HG03565 (cell line): ENCODE measurements around the gene GOLGA7B.

ENCODE experiments used
- ATAC-seq: cut with Tn5 transposase; IDR thresholded peaks from one replicate; pipeline ENCODE4 v1.9.1; 2021; ENCODE audit warnings: mild to moderate bottlenecking, moderate library complexity; ENCODE audit not compliant: unreplicated experiment

GOLGA7B gene

GRCh38 chr10:97849687-97850402 is at the start of gene GOLGA7B:
Gene GOLGA7B (plus strand): TSS chr10:97849843. CDS start chr10:97850304, 461 bp downstream.
- no peak for ATAC-seq

- no peak for ATAC-seq
Measured at GRCh38 chr10:97800474-97800873, 49.2 kb upstream of the GOLGA7B start.

GRCh38 chr10:97801422-97801821 is 48.2 kb upstream of the GOLGA7B start:
- no peak for ATAC-seq

GRCh38 chr10:97805096-97805884 is 44.4 kb upstream of the GOLGA7B start:
- no peak for ATAC-seq

- no peak for ATAC-seq
Measured at GRCh38 chr10:97805949-97806348, 43.7 kb upstream of the GOLGA7B start.

- ATAC-seq = no peak
Measured at GRCh38 chr10:97810446-97810845, 39.2 kb upstream of the GOLGA7B start.

GRCh38 chr10:97811958-97812357 is 37.7 kb upstream of the GOLGA7B start:
- ATAC-seq = no peak

- no peak for ATAC-seq
Measured at GRCh38 chr10:97812696-97813095, 36.9 kb upstream of the GOLGA7B start.

GRCh38 chr10:97813311-97813710 is 36.3 kb upstream of the GOLGA7B start:
- ATAC-seq = no peak

- no peak for ATAC-seq
Measured at GRCh38 chr10:97814996-97815395, 34.6 kb upstream of the GOLGA7B start.

- no peak for ATAC-seq
Measured at GRCh38 chr10:97816609-97817008, 33.0 kb upstream of the GOLGA7B start.

GRCh38 chr10:97818572-97818971 is 31.1 kb upstream of the GOLGA7B start:
- ATAC-seq = no peak

- no peak for ATAC-seq
Measured at GRCh38 chr10:97820096-97820704, 29.4 kb upstream of the GOLGA7B start.

- ATAC-seq = no peak
Measured at GRCh38 chr10:97821308-97822038, 28.2 kb upstream of the GOLGA7B start.

GRCh38 chr10:97822261-97822687 is 27.4 kb upstream of the GOLGA7B start:
- no peak for ATAC-seq

GRCh38 chr10:97823734-97824133 is 25.9 kb upstream of the GOLGA7B start:
- ATAC-seq = no peak

- ATAC-seq = no peak
Measured at GRCh38 chr10:97825020-97825760, 24.5 kb upstream of the GOLGA7B start.

- ATAC-seq = no peak
Measured at GRCh38 chr10:97826892-97827291, 22.8 kb upstream of the GOLGA7B start.

GRCh38 chr10:97827702-97828291 is 21.8 kb upstream of the GOLGA7B start:
- ATAC-seq = no peak

- no peak for ATAC-seq
Measured at GRCh38 chr10:97828721-97829120, 20.9 kb upstream of the GOLGA7B start.
